Stimulated activated CD8-positive, alpha-beta memory T cell treated with anti-CD3 and anti-CD28 coated beads, Interleukin-2, amount 100 ng/mL, for 48 hours (primary cell): ENCODE measurements around the gene IL17C.

Experiments used
- DNase-seq, 2 donors: peaks; one replicate each; pipeline ENCODE4 v3.0.0-alpha.2; 2020; ENCODE audit warnings: low read depth in 2 of 2

IL17C gene

GRCh38 chr16:88627531-88628411, 10.6 kb upstream of the IL17C start:
- DNase-seq, result no peak

DNA sequence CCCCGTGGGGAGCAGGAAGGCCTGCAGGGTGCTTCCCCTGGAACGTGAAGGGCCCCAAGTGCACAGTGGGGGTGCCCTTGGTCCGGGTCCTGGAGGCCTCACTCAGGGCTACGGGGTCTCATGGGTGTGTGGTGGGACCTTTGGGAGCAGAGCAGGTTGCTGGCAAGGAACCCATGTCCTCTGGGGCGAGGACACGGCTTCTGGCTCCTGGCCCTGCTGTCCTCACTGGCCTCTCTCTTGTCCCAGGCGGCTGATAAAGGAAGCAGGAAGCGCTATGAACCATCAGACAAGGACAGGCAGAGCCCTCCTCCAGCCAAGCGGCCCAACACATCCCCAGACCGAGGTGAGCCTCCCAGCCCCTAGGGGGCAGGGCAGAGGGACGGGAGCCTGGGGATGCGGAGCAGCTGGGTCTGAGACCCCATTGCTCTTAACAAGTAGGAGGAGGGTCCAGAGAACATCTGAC, 9.8 kb upstream of the IL17C start:
- DNase-seq, result no peak

DNA sequence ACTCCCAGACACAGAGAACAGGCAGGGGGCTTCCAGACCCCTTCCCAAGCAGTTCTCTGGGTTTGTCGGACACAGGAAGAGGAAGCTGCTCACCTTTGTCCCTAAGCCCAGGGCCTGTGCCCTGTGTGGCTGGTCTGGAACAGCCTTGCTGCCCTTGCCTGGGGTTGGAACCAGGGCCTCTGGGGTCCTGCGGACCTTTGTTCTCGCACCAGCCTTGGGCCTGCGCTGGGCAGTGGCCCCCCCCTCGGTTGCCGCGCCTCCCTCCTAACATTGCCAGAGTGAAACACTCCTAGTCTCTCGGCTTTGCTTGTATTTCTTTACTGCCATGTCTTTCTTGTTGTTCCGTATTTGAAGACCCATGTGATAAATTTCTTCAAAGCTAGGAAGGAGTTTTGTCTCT, 8.5 kb upstream of the IL17C start:
- no peak for DNase-seq

- no peak for DNase-seq
Measured at GRCh38 chr16:88630433-88630832, 7.9 kb upstream of the IL17C start.

DNA sequence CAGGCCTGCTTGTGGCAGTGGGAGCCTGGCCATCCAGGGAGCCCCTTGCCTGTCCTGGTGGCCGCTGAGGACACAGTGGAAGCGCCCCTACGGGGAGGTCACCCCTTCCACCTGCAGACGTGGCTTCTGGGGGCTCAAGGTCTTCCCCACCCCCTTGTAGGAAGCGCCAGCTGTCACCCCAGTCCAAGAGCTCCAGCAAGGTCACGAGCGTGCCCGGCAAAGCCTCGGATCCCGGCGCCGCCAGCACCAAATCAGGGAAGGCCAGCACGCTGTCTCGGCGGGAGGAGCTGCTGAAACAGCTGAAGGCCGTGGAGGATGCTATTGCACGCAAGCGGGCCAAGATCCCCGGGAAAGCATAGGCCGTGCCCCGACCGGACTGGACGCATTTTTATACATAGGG, 7.4 kb upstream of the IL17C start:
- no peak for DNase-seq

- no peak for DNase-seq
Measured at GRCh38 chr16:88631384-88631783, 7.0 kb upstream of the IL17C start.

- DNase-seq, result no peak
Measured at GRCh38 chr16:88631920-88632586, 6.3 kb upstream of the IL17C start.

GRCh38 chr16:88632587-88632930, 5.8 kb upstream of the IL17C start:
- DNase-seq, result no peak

- peak; percentile 43 to 64 for DNase-seq
Measured at GRCh38 chr16:88633684-88634140, 4.7 kb upstream of the IL17C start.

DNA sequence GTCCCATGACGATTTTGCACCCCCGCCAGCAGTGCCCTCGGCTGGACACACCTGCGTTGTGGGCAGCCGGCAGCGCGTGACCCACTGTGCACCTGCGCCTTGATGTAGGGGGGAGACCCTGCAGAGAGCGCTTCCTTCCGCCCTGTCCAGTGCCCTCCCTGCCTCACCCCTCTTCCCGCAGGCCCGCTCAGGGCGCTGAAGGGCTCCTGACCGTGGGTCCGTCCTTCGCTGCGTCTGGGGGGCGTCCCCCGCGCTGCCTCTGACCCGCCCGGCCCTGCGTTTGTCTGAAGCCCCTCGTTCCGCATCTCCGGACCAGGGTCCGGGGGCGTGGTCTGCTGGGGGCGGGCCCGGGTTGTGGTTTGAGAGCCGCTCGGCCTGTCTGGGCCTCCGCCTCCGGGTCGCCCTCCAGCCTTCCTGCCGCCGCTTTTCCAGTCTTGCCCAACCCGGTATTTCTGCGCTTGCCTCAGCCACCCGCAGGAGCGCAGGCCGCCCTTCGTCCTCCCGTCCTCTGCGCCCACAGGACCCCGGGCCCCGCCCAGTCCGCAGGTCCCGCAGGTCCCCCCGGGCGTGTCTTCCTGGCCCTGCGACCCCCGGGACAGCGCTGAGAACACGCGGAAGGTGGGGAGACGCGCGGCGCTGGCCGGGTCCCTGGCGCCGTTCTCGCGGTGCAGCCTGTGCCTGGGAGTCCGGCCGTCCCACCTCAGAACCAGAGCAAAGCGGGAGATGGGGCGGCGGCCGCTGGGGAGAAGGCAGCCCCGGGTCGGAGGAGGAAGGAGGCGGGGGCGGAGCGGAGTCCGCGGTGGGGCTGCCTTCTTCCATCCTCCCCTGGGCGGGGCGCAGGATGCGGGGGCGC, 4.0 kb upstream of the IL17C start:
- peak; percentile 44 to 49 for DNase-seq

- no peak for DNase-seq
Measured at GRCh38 chr16:88634994-88635670, 3.2 kb upstream of the IL17C start.

- no peak for DNase-seq
Measured at GRCh38 chr16:88635671-88636319, 2.6 kb upstream of the IL17C start.

GRCh38 chr16:88636488-88637265, 1.7 kb upstream of the IL17C start:
- no peak for DNase-seq

DNA sequence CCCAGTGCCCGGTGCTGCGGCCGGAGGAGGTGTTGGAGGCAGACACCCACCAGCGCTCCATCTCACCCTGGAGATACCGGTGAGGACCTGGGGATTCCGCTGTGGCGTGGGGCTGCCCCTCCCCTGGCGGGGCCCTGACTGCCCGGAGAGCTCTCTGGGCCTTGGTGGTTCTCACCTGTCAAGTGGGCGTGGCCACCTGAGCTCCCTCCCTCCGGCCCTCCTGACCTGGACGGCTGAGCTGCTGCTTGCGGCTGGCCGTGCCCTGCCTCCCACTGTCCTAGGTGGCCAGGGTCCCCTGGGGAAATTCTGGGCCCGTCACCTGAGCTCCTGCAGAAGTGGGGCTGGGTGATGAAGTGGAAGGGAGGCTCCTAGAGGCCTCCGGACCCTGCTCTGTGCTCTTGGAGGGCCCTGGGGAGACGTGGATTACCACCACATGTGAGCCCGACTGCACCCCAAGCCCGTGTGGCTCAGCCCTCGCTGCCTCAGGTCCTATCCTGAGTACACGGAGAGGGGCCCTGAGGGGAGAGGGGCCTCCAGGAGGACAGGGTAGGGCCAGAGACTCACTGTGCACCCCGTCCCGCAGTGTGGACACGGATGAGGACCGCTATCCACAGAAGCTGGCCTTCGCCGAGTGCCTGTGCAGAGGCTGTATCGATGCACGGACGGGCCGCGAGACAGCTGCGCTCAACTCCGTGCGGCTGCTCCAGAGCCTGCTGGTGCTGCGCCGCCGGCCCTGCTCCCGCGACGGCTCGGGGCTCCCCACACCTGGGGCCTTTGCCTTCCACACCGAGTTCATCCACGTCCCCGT, 1.1 kb downstream of the IL17C start:
- DNase-seq, result no peak

GRCh38 chr16:88640039-88640495, 1.7 kb downstream of the IL17C start:
- no peak for DNase-seq

- DNase-seq, result no peak
Measured at GRCh38 chr16:88640498-88641247, 2.3 kb downstream of the IL17C start.

DNA sequence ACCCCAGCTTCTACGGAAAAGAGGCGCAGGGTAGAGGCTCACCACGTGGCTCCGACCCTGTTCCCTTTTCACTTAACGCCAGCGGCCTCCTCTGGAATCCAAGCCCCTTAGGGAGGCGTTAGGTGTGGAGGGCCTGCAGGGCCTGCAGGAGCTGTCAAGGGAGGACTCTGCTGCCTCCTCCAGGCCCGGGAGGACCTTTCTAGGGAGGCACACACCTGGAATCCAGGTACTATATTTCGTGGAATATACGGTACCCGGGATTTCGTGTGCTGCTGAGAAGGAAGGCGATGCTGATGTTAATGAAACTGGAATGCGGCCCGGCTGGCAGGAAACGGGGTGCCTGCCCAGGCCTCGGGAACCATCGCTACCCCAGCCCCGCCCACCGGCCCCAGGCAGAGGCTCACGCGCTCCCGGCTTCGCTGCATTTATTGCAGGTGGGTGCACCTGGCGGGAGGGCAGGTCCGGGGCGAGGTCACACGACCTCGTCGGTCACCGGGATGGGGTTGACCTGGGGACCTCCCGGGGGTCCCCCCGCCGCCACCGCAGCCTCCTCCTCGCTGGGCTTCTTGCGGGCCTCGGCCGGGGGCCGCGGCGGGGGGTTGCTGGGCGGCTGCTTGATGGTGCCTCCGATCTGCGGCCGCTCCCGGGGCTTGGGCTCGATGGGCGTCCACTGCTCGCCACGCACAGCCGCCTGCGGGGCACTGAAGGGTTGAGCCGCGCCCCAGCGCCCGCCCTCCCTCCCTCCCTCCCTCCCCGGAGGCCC, 4.7 kb downstream of the IL17C start:
- DNase-seq, result no peak

DNA sequence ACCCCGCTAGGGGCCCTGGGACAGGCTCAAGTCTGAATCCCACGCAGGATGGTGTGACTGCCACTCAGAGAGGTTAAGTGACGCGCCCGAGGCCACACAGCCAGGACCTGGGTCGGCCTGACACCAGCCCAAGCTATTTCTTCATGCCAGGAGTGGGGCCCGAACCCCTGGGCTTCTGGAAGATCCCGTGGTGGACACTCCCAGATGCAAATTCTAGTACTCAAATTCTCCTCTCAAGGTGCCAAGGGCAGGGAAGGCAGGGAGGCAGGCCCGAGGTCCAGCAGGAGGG, 5.2 kb downstream of the IL17C start:
- DNase-seq, result no peak
